Right atrium auricular region (tissue), 2 donors: ENCODE measurements around the gene KRT85. TPM values are rescaled to one million over a fixed set of nuclear protein-coding genes. Genes with fewer than 3 reads are reported as not detected.
A peak's percentile ranks its signal among the peaks of the same experiment; 100 is the strongest.

Source experiments
- DNase-seq: peaks from one replicate; pipeline ENCODE4 v3.0.0-alpha.2; 2019; ENCODE audit warnings: low spot score
- H3K27ac ChIP-seq, 2 donors: fragments of 200-600 bp; sonication (generic); 1 replicate in 1 of 2; 2 replicates in 1 of 2; pipeline ENCODE4 v1.5.1; 2016 to 2019
- H3K27me3 ChIP-seq, 2 donors: fragments of 200-600 bp; sonication (generic); one replicate each; pipeline versions ENCODE4 v1.5.1 to v1.6.0; 2017 to 2019
- H3K36me3 ChIP-seq: fragments of 200-600 bp; sonication (generic); one replicate; pipeline ENCODE4 v1.5.1; 2016
- H3K4me1 ChIP-seq, 2 donors: fragments of 200-600 bp; sonication (generic); one replicate each; pipeline versions ENCODE4 v1.5.1 to v1.6.0; 2017 to 2019
- H3K4me3 ChIP-seq, 2 donors: fragments of 200-600 bp; sonication (generic); 1 replicate in 1 of 2; 2 replicates in 1 of 2; pipeline ENCODE4 v1.5.1; 2017 to 2019; ENCODE audit warnings: mild to moderate bottlenecking in 1 of 2, moderate library complexity in 1 of 2
- H3K9me3 ChIP-seq, 2 donors: fragments of 200-600 bp; sonication (generic); one replicate each; pipeline ENCODE4 v1.5.1; 2019
- CTCF ChIP-seq, 2 donors: fragments of 200-600 bp; sonication (generic); IDR thresholded peaks; one replicate each; pipeline ENCODE4 v1.5.1; 2019; ENCODE audit warnings: antibody characterized with exemption in 2 of 2
- total RNA-seq, 2 donors: library from RNA; depleted of rRNA; stranded (reverse); fragments of >200 nt; gene quantifications; one replicate each; pipeline ENCODE4 v1.1.0, GENCODE V29; 2016

The KRT85 gene
- total RNA-seq, 2 donors from 2014 or later = not detected

GRCh38 chr12:52332381-52332780, 34.9 kb downstream of the KRT85 start:
- H3K27me3 ChIP-seq = no peaks in the 10 kb centered on the region
- no peak overlapping the region for H3K27ac ChIP-seq
- no peak overlapping the region for H3K4me3 ChIP-seq
- no peak for DNase-seq
- no peaks in the 10 kb centered on the region for H3K4me1 ChIP-seq
- peaks cover 0 to 19% of the 10 kb centered on the region in 2 donors for H3K9me3 ChIP-seq
- no peak for TF ChIP-seq CTCF (IDR thresholded peaks at IDR 0.05)
- H3K36me3 ChIP-seq = no peaks in the 10 kb centered on the region

GRCh38 chr12:52331833-52332232, 35.4 kb downstream of the KRT85 start:
- Histone ChIP-seq H3K4me1 (no peaks in the 10 kb centered on the region), H3K36me3 (no peaks in the 10 kb centered on the region), H3K4me3 (no peak overlapping the region), H3K9me3 (peaks cover 0 to 13% of the 10 kb centered on the region in 2 donors), H3K27ac (no peak overlapping the region), H3K27me3 (no peaks in the 10 kb centered on the region)
- TF ChIP-seq CTCF (IDR thresholded peaks at IDR 0.05) = no peak
- DNase-seq = no peak

- no peaks in the 10 kb centered on the region for H3K4me1 ChIP-seq
- no peaks in the 10 kb centered on the region for H3K27me3 ChIP-seq
- TF ChIP-seq CTCF (IDR thresholded peaks at IDR 0.05) = no peak
- DNase-seq = no peak
- H3K9me3 ChIP-seq = peaks cover 0 to 7% of the 10 kb centered on the region in 2 donors
- H3K4me3 ChIP-seq = no peak overlapping the region
- no peak overlapping the region for H3K27ac ChIP-seq
- no peaks in the 10 kb centered on the region for H3K36me3 ChIP-seq
Measured at GRCh38 chr12:52331039-52331438, 36.2 kb downstream of the KRT85 start.

GRCh38 chr12:52327830-52328500, 39.3 kb downstream of the KRT85 start:
- Histone ChIP-seq H3K4me1 (no peaks in the 10 kb centered on the region), H3K4me3 (no peak overlapping the region), H3K27ac (no peak overlapping the region), H3K9me3 (no peaks in the 10 kb centered on the region), H3K36me3 (no peaks in the 10 kb centered on the region), H3K27me3 (no peaks in the 10 kb centered on the region)
- no peak for DNase-seq
- TF ChIP-seq CTCF (IDR thresholded peaks at IDR 0.05) = no peak

- peak; percentile 50 to 80 for TF ChIP-seq CTCF (IDR thresholded peaks at IDR 0.05)
- Histone ChIP-seq H3K36me3 (no peaks in the 10 kb centered on the region), H3K27me3 (no peaks in the 10 kb centered on the region), H3K4me1 (no peaks in the 10 kb centered on the region), H3K4me3 (no peak overlapping the region), H3K9me3 (no peaks in the 10 kb centered on the region), H3K27ac (no peak overlapping the region)
- peak; percentile 72 for DNase-seq
Measured at GRCh38 chr12:52327052-52327829, 40.0 kb downstream of the KRT85 start.
